ENCODE data around the gene MT1B. TPM values are rescaled to one million over a fixed set of nuclear protein-coding genes. Genes with fewer than 3 reads are reported as not detected.

Gene MT1B
- total and polyA plus RNA-seq, 2 of the 13 experiments (the other 11 are each of a cell fraction or from before 2014, with no cell fraction given) = 0.89 TPM; not detected in 1

GRCh38 chr16:56643080-56643778 lies 8.5 kb upstream of the MT1B start (continued):
- TF ChIP-seq PRDM4 (CRISPR knock-in tag; IDR thresholded peaks at IDR 0.05; ENCODE audit: borderline replicate concordance) (no peak), ZNF747 (CRISPR knock-in tag; IDR thresholded peaks at IDR 0.05; ENCODE audit: borderline replicate concordance) (no peak; the same call in 1 of the 2 replicates), DNMT1 (CRISPR knock-in tag; IDR thresholded peaks at IDR 0.05) (no peak), ZNF30 (CRISPR knock-in tag; IDR thresholded peaks at IDR 0.05) (no peak), ZFX (CRISPR knock-in tag; IDR thresholded peaks at IDR 0.05; ENCODE audit: low read depth) (peak; percentile 45; the same call in 1 of the 2 replicates), ZNF121 (CRISPR knock-in tag; IDR thresholded peaks at IDR 0.05) (no peak), ZNF891 (CRISPR knock-in tag; IDR thresholded peaks at IDR 0.05) (no peak), NCOA5 (CRISPR knock-in tag; IDR thresholded peaks at IDR 0.05) (no peak), MLLT10 (CRISPR knock-in tag; IDR thresholded peaks at IDR 0.05) (no peak), ZNF749 (CRISPR knock-in tag; IDR thresholded peaks at IDR 0.05; ENCODE audit: borderline replicate concordance) (no peak), ZBTB43 (CRISPR knock-in tag; conservative IDR thresholded peaks at IDR 0.05) (no peak), ZNF720 (CRISPR knock-in tag; IDR thresholded peaks at IDR 0.05) (no peak), ZNF460 (CRISPR knock-in tag; IDR thresholded peaks at IDR 0.05; ENCODE audit: borderline replicate concordance) (no peak), ZNF629 (CRISPR knock-in tag; conservative IDR thresholded peaks at IDR 0.05) (no peak; the same call in 1 of the 2 replicates), ZNF362 (CRISPR knock-in tag; IDR thresholded peaks at IDR 0.05; ENCODE audit: borderline replicate concordance) (no peak), KDM5B (CRISPR knock-in tag; IDR thresholded peaks at IDR 0.05; ENCODE audit: borderline replicate concordance) (peak; percentile 84; the same call in 1 of the 2 replicates), CERS6 (CRISPR knock-in tag; IDR thresholded peaks at IDR 0.05) (no peak), DMTF1 (CRISPR knock-in tag; IDR thresholded peaks at IDR 0.05) (no peak), IRX3 (CRISPR knock-in tag; IDR thresholded peaks at IDR 0.05; ENCODE audit: borderline replicate concordance, low read depth) (no peak), EED (CRISPR knock-in tag; IDR thresholded peaks at IDR 0.05) (no peak), ZFYVE20 (CRISPR knock-in tag; IDR thresholded peaks at IDR 0.05; ENCODE audit: borderline replicate concordance, low read depth) (no peak), ZNF616 (CRISPR knock-in tag; IDR thresholded peaks at IDR 0.05; ENCODE audit: low read depth) (no peak)
